Measurements from ENCODE around the gene PAOX. TPM values are rescaled to one million over a fixed set of nuclear protein-coding genes. Genes with fewer than 3 reads are reported as not detected.

The PAOX gene
- total and polyA plus RNA-seq, 2 experiments from 2014 or later: 4.1 to 8.7 TPM

DNA sequence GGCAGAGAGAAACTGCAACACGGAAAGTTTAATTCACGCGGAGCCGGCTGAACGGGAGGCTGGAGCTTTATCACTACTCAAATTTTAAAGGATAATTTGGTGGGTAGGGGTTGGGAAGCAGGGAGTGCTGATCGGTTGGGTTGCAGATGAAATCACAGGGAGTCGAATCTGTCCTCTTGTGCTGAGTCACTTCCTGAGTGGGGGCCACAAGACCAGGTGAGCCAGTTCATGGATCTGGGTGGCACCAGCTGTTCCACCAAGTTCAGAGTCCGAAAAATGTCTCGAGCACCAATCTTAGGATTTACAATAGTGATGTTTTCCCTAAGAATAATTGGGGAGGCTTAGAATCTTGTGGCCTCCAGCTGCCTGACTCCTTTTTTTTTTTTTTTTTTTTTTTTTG is 35.5 kb upstream of the PAOX start:
- ATAC-seq: no peak
- Histone ChIP-seq H2AFZ (peak overlapping the region; percentile 28; the same call in 1 of the 2 replicates), H3K79me2 (replicated peaks; ENCODE audit: insufficient read depth) (no peaks in the 10 kb centered on the region), H3K9me2 (ENCODE audit: insufficient read depth) (no peaks in the 10 kb centered on the region), H3K4me1 (ENCODE audit: insufficient read depth) (no peaks in the 10 kb centered on the region; the same call in 1 of the 2 replicates), H3K27me3 (ENCODE audit: insufficient read depth) (no peaks in the 10 kb centered on the region), H4K20me1 (replicated peaks; ENCODE audit: insufficient read depth) (no peaks in the 10 kb centered on the region), H3K27ac (ENCODE audit: low read depth) (no peak overlapping the region), H3F3A (replicated peaks; ENCODE audit: low read depth) (0 out of 2 replicates have a peak, but pooled peaks cover 1% of the 10 kb centered on the region), H3K4me2 (no peak overlapping the region), H3K4me3 (no peak overlapping the region), H3K36me3 (ENCODE audit: insufficient read depth) (no peaks in the 10 kb centered on the region)
- TF ChIP-seq ZNF114 (CRISPR knock-in tag; IDR thresholded peaks at IDR 0.05) (no peak), REST (IDR thresholded peaks at IDR 0.05; ENCODE audit: unreplicated experiment) (no peak), CREB1 (CRISPR knock-in tag; IDR thresholded peaks at IDR 0.05; ENCODE audit: low read depth) (no peak), POLR2AphosphoS5 (IDR thresholded peaks at IDR 0.05; ENCODE audit: low read depth) (no peak), NANOG (IDR thresholded peaks at IDR 0.05; ENCODE audit: borderline replicate concordance) (no peak)
- TF ChIP-seq, protein P1, sequence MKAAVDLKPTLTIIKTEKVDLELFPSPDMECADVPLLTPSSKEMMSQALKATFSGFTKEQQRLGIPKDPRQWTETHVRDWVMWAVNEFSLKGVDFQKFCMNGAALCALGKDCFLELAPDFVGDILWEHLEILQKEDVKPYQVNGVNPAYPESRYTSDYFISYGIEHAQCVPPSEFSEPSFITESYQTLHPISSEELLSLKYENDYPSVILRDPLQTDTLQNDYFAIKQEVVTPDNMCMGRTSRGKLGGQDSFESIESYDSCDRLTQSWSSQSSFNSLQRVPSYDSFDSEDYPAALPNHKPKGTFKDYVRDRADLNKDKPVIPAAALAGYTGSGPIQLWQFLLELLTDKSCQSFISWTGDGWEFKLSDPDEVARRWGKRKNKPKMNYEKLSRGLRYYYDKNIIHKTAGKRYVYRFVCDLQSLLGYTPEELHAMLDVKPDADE (IDR thresholded peaks at IDR 0.05): no peak
- TF ChIP-seq, protein P2, sequence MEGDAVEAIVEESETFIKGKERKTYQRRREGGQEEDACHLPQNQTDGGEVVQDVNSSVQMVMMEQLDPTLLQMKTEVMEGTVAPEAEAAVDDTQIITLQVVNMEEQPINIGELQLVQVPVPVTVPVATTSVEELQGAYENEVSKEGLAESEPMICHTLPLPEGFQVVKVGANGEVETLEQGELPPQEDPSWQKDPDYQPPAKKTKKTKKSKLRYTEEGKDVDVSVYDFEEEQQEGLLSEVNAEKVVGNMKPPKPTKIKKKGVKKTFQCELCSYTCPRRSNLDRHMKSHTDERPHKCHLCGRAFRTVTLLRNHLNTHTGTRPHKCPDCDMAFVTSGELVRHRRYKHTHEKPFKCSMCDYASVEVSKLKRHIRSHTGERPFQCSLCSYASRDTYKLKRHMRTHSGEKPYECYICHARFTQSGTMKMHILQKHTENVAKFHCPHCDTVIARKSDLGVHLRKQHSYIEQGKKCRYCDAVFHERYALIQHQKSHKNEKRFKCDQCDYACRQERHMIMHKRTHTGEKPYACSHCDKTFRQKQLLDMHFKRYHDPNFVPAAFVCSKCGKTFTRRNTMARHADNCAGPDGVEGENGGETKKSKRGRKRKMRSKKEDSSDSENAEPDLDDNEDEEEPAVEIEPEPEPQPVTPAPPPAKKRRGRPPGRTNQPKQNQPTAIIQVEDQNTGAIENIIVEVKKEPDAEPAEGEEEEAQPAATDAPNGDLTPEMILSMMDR (conservative IDR thresholded peaks at IDR 0.05; ENCODE audit: low read depth in 2 of 2): no peak
- TF ChIP-seq, protein P3, sequence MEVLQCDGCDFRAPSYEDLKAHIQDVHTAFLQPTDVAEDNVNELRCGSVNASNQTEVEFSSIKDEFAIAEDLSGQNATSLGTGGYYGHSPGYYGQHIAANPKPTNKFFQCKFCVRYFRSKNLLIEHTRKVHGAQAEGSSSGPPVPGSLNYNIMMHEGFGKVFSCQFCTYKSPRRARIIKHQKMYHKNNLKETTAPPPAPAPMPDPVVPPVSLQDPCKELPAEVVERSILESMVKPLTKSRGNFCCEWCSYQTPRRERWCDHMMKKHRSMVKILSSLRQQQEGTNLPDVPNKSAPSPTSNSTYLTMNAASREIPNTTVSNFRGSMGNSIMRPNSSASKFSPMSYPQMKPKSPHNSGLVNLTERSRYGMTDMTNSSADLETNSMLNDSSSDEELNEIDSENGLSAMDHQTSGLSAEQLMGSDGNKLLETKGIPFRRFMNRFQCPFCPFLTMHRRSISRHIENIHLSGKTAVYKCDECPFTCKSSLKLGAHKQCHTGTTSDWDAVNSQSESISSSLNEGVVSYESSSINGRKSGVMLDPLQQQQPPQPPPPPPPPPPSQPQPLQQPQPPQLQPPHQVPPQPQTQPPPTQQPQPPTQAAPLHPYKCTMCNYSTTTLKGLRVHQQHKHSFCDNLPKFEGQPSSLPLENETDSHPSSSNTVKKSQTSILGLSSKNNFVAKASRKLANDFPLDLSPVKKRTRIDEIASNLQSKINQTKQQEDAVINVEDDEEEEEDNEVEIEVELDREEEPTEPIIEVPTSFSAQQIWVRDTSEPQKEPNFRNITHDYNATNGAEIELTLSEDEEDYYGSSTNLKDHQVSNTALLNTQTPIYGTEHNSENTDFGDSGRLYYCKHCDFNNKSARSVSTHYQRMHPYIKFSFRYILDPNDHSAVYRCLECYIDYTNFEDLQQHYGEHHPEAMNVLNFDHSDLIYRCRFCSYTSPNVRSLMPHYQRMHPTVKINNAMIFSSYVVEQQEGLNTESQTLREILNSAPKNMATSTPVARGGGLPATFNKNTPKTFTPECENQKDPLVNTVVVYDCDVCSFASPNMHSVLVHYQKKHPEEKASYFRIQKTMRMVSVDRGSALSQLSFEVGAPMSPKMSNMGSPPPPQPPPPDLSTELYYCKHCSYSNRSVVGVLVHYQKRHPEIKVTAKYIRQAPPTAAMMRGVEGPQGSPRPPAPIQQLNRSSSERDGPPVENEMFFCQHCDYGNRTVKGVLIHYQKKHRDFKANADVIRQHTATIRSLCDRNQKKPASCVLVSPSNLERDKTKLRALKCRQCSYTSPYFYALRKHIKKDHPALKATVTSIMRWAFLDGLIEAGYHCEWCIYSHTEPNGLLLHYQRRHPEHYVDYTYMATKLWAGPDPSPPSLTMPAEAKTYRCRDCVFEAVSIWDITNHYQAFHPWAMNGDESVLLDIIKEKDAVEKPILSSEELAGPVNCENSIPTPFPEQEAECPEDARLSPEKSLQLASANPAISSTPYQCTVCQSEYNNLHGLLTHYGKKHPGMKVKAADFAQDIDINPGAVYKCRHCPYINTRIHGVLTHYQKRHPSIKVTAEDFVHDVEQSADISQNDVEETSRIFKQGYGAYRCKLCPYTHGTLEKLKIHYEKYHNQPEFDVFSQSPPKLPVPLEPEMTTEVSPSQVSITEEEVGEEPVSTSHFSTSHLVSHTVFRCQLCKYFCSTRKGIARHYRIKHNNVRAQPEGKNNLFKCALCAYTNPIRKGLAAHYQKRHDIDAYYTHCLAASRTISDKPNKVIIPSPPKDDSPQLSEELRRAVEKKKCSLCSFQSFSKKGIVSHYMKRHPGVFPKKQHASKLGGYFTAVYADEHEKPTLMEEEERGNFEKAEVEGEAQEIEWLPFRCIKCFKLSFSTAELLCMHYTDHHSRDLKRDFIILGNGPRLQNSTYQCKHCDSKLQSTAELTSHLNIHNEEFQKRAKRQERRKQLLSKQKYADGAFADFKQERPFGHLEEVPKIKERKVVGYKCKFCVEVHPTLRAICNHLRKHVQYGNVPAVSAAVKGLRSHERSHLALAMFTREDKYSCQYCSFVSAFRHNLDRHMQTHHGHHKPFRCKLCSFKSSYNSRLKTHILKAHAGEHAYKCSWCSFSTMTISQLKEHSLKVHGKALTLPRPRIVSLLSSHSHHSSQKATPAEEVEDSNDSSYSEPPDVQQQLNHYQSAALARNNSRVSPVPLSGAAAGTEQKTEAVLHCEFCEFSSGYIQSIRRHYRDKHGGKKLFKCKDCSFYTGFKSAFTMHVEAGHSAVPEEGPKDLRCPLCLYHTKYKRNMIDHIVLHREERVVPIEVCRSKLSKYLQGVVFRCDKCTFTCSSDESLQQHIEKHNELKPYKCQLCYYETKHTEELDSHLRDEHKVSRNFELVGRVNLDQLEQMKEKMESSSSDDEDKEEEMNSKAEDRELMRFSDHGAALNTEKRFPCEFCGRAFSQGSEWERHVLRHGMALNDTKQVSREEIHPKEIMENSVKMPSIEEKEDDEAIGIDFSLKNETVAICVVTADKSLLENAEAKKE (CRISPR knock-in tag; IDR thresholded peaks at IDR 0.05): no peak
- H3K36me3 Mint-ChIP-seq (ENCODE audit: low read depth): no peaks in the 10 kb centered on the region
- peaks cover 5% of the 10 kb centered on the region; the same call in 2 of the 3 replicates for H3K9me3 Mint-ChIP-seq
- H3K27me3 Mint-ChIP-seq (ENCODE audit: insufficient read depth, low read depth, poor library complexity): peaks cover 17% of the 10 kb centered on the region
- H3K4me1 Mint-ChIP-seq: peaks cover 11% of the 10 kb centered on the region
- H3K4me3 Mint-ChIP-seq: no peak overlapping the region; the same call in 2 of the 3 replicates
- H3K27ac Mint-ChIP-seq: no peak overlapping the region
- no peak for DNase-seq (ENCODE audit: low spot score)

Data from GM23338 (cell line).